NB4 (cell line): ENCODE results near the gene RUVBL1.

ENCODE experiments used
- DNase-seq: peaks from one replicate; pipeline ENCODE4 v3.0.0; 2010; ENCODE audit warnings: low read depth
- H3K4me3 ChIP-seq: one replicate; pipeline ENCODE4 v1.5.1; 2011; ENCODE audit warnings: mild to moderate bottlenecking, low read depth, low read length, moderate library complexity
- CTCF ChIP-seq: IDR thresholded peaks from one replicate; pipeline ENCODE4 v1.5.1; 2012; ENCODE audit warnings: low read depth, low read length
- MAX ChIP-seq: IDR thresholded peaks from 2 replicates; pipeline ENCODE4 v1.6.1; 2011; ENCODE audit warnings: low read depth, low read length
- MYC ChIP-seq: IDR thresholded peaks from 2 replicates; pipeline ENCODE4 v1.6.1; 2011; ENCODE audit warnings: low read depth, low read length
- POLR2A ChIP-seq: IDR thresholded peaks from 2 replicates; pipeline ENCODE4 v1.6.1; 2011; ENCODE audit warnings: mild to moderate bottlenecking; ENCODE audit not compliant: insufficient read length; ENCODE audit errors: extremely low read depth

Gene RUVBL1

GRCh38 chr3:128112357-128112968 lies 11.1 kb downstream of the RUVBL1 start:
- TF ChIP-seq POLR2A (no peak), MAX (no peak), CTCF (no peak), MYC (no peak)
- DNase-seq, result no peak
- H3K4me3 ChIP-seq, result no peak overlapping the region

- H3K4me3 ChIP-seq, result no peak overlapping the region
- TF ChIP-seq MYC (no peak), MAX (no peak), POLR2A (no peak), CTCF (no peak)
- DNase-seq, result no peak
These were observed 12.5 kb downstream of the RUVBL1 start for GRCh38 chr3:128111147-128111546.

GRCh38 chr3:128107834-128108233 lies 15.8 kb downstream of the RUVBL1 start:
- TF ChIP-seq MYC (no peak), MAX (no peak), POLR2A (no peak), CTCF (no peak)
- no peak overlapping the region for H3K4me3 ChIP-seq
- no peak for DNase-seq

- no peak for DNase-seq
- H3K4me3 ChIP-seq, result no peak overlapping the region
- TF ChIP-seq MYC (no peak), CTCF (no peak), MAX (no peak), POLR2A (no peak)
These were observed 20.4 kb downstream of the RUVBL1 start for GRCh38 chr3:128103136-128103676.

- no peak for DNase-seq
- TF ChIP-seq CTCF (no peak), MYC (no peak), MAX (no peak), POLR2A (no peak)
These were observed 23.0 kb downstream of the RUVBL1 start for GRCh38 chr3:128100638-128101037.

More at GRCh38 chr3:128100638-128101037, 23.0 kb downstream of the RUVBL1 start:
- H3K4me3 ChIP-seq, result no peak overlapping the region
